ENCODE data around the gene RAB15. TPM values are rescaled to one million over a fixed set of nuclear protein-coding genes. Genes with fewer than 3 reads are reported as not detected.

The RAB15 gene
- total RNA-seq, 1 donor from 2014 or later = 98.4 TPM

GRCh38 chr14:64937821-64938193 is 34.3 kb downstream of the RAB15 start:
- no peak overlapping the region for H3K4me3 Mint-ChIP-seq (ENCODE audit: unreplicated experiment)
- peak overlapping the region; percentile 42 for H3K27ac Mint-ChIP-seq (ENCODE audit: unreplicated experiment)
- H3K9me3 Mint-ChIP-seq (ENCODE audit: low read depth) = no peaks in the 10 kb centered on the region
- no peaks in the 10 kb centered on the region for H3K27me3 Mint-ChIP-seq (ENCODE audit: low read depth)
- TF ChIP-seq CTCF (IDR thresholded peaks at IDR 0.05) = peak; percentile 78
- no peak for DNase-seq (ENCODE audit: low spot score)
- H3K4me1 Mint-ChIP-seq (ENCODE audit: low read depth) = peaks cover 46% of the 10 kb centered on the region
- peaks cover 10% of the 10 kb centered on the region for H3K36me3 Mint-ChIP-seq (ENCODE audit: low read depth)

- no peak overlapping the region for H3K4me3 Mint-ChIP-seq (ENCODE audit: unreplicated experiment)
- TF ChIP-seq CTCF (IDR thresholded peaks at IDR 0.05) = no peak
These were observed 34.8 kb downstream of the RAB15 start for GRCh38 chr14:64937171-64937820.

GRCh38 chr14:64935508-64935907 is 36.6 kb downstream of the RAB15 start:
- no peaks in the 10 kb centered on the region for H3K9me3 Mint-ChIP-seq (ENCODE audit: low read depth)

More at GRCh38 chr14:64937171-64937820, 34.8 kb downstream of the RAB15 start:
- no peaks in the 10 kb centered on the region for H3K9me3 Mint-ChIP-seq (ENCODE audit: low read depth)
- no peak for DNase-seq (ENCODE audit: low spot score)
- no peaks in the 10 kb centered on the region for H3K27me3 Mint-ChIP-seq (ENCODE audit: low read depth)
- H3K36me3 Mint-ChIP-seq (ENCODE audit: low read depth) = peaks cover 10% of the 10 kb centered on the region
- H3K4me1 Mint-ChIP-seq (ENCODE audit: low read depth) = peaks cover 46% of the 10 kb centered on the region
- peak overlapping the region; percentile 83 for H3K27ac Mint-ChIP-seq (ENCODE audit: unreplicated experiment)

GRCh38 chr14:64934338-64934929 is 37.7 kb downstream of the RAB15 start:
- Mint-ChIP-seq H3K4me3 (ENCODE audit: unreplicated experiment) (no peak overlapping the region), H3K4me1 (ENCODE audit: low read depth) (peaks cover 46% of the 10 kb centered on the region), H3K9me3 (ENCODE audit: low read depth) (no peaks in the 10 kb centered on the region), H3K27ac (ENCODE audit: unreplicated experiment) (peak overlapping the region; percentile 22), H3K27me3 (ENCODE audit: low read depth) (no peaks in the 10 kb centered on the region), H3K36me3 (ENCODE audit: low read depth) (peaks cover 12% of the 10 kb centered on the region)
- no peak for DNase-seq (ENCODE audit: low spot score)
- TF ChIP-seq CTCF (IDR thresholded peaks at IDR 0.05) = no peak

More at GRCh38 chr14:64935508-64935907, 36.6 kb downstream of the RAB15 start:
- Mint-ChIP-seq H3K27ac (ENCODE audit: unreplicated experiment) (peak overlapping the region; percentile 42), H3K4me1 (ENCODE audit: low read depth) (peaks cover 46% of the 10 kb centered on the region), H3K4me3 (ENCODE audit: unreplicated experiment) (no peak overlapping the region), H3K36me3 (ENCODE audit: low read depth) (peaks cover 12% of the 10 kb centered on the region), H3K27me3 (ENCODE audit: low read depth) (no peaks in the 10 kb centered on the region)
- no peak for DNase-seq (ENCODE audit: low spot score)
- no peak for TF ChIP-seq CTCF (IDR thresholded peaks at IDR 0.05)

GRCh38 chr14:64932231-64932630 is 39.9 kb downstream of the RAB15 start:
- Mint-ChIP-seq H3K9me3 (ENCODE audit: low read depth) (no peaks in the 10 kb centered on the region), H3K36me3 (ENCODE audit: low read depth) (peaks cover 8% of the 10 kb centered on the region), H3K4me3 (ENCODE audit: unreplicated experiment) (no peak overlapping the region), H3K27me3 (ENCODE audit: low read depth) (no peaks in the 10 kb centered on the region), H3K27ac (ENCODE audit: unreplicated experiment) (peak overlapping the region; percentile 10), H3K4me1 (ENCODE audit: low read depth) (peaks cover 31% of the 10 kb centered on the region)
- TF ChIP-seq CTCF (IDR thresholded peaks at IDR 0.05) = no peak
- no peak for DNase-seq (ENCODE audit: low spot score)
